Adrenal gland (tissue), 5 donors: ENCODE measurements around the gene FMNL2.

Experiments
- CTCF ChIP-seq, 6 experiments: fragments of 450-650 bp in 4 of 6; fragments of 200-600 bp in 2 of 6; sonication (generic) in 1 of 6; IDR thresholded peaks; 1 replicate in 5 of 6; 2 replicates in 1 of 6; pipeline versions ENCODE4 v1.5.1 to v1.8.0; 2016 to 2021; ENCODE audit warnings: antibody characterized with exemption in 6 of 6, mild to moderate bottlenecking in 2 of 6, moderate library complexity in 1 of 6
- POLR2A ChIP-seq, 2 donors: fragments of 450-650 bp; IDR thresholded peaks; one replicate each; pipeline ENCODE4 v1.6.1; 2017; ENCODE audit warnings: antibody characterized with exemption in 2 of 2, mild to moderate bottlenecking in 2 of 2, moderate library complexity in 1 of 2
- donor health status: DM: no; HTN: no; CAD: no.

GRCh38 chr2:152394326-152394725 lies 59.4 kb downstream of the FMNL2 start:
- TF ChIP-seq CTCF (IDR thresholded peaks at IDR 0.05) (no peak), POLR2A (IDR thresholded peaks at IDR 0.05) (no peak)
